GM12891 (cell line): ENCODE data around the gene PTGR2.

Experiments used
- POLR2A ChIP-seq: IDR thresholded peaks from 2 replicates; pipeline ENCODE4 v1.6.1; 2011; ENCODE audit warnings: low read depth, low read length, control low read depth
- POLR2AphosphoS5 ChIP-seq: IDR thresholded peaks from 2 replicates; pipeline ENCODE4 v1.6.1; 2011; ENCODE audit warnings: low read depth, low read length, control low read depth
- POU2F2 ChIP-seq: IDR thresholded peaks from 2 replicates; pipeline ENCODE4 v1.6.1; 2011; ENCODE audit warnings: low read depth, mild to moderate bottlenecking, control low read depth, low read length, moderate library complexity

DNA sequence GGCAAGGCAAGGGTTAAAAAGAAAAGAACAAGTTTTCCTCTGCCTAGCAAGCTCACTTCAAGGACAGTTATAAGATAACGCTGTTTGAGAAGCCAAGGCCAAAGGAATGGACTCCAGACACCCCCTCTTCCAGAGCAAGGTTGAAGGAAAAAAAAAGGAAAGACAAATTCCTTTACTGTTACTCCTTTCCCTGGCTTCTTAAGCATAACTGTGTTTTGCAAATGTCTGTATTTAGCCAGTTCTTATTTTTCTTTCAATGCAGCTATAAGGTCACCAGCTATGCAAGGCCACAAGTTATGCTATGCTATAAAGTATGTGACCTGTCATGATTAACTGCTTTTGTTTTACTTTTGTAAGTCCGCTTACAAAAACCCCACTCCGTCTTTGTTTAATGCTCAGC, 61.6 kb downstream of the PTGR2 start:
- TF ChIP-seq POLR2A (no peak), POLR2AphosphoS5 (no peak), POU2F2 (no peak)
